ENCODE results near the gene OR10H5. TPM values are rescaled to one million over a fixed set of nuclear protein-coding genes. Genes with fewer than 3 reads are reported as not detected.

OR10H5 gene
- total and polyA plus RNA-seq, 10 of the 15 experiments (the other 5 are each of a cell fraction or from before 2014, with no cell fraction given), result not detected

DNA sequence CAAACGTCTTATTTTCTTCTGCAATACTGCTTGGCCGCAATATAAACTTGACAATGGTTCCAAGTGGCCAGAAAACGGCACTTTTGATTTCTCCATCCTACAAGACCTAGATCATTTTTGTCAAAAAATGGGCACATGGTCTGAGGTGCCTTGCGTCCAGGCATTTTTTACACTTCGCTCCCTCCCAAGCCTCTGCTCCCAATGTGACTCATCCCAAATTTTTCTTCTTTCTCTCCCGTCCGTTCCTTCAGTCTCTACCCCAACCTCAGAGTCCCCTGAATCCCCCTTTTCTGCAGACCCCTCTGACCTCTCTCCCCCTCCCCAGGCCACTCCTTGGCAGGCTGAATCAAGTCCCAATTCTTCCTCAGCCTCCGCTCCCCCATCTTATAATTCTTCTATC is 42.3 kb downstream of the OR10H5 start:
- intact Hi-C loops (cut with micrococcal nuclease; ENCODE audit: unreplicated experiment) (no loop called here), in situ Hi-C loops (cut with MboI) (no loop called here)
- ChIA-PET RAD21 (ENCODE audit: unreplicated experiment) (no interaction called here), POLR2A (no interaction called here), CTCF (no interaction called here), SMC1A (ENCODE audit: uncharacterized antibody, unreplicated experiment) (no interaction called here)
- Histone ChIP-seq H3K27me3 (replicated peaks in 1 of 2; ENCODE audit: control insufficient read depth in 2 of 2, insufficient read depth in 2 of 2, low read length in 1 of 2) (no peaks in the 10 kb centered on the region), H3K27ac (ENCODE audit: control insufficient read depth, insufficient read depth) (no peak overlapping the region), H3K9me3 (replicated peaks; ENCODE audit: control insufficient read depth, insufficient read depth, low read length) (no peaks in the 10 kb centered on the region; the same call in 2 of the 3 replicates), H3K4me2 (ENCODE audit: control insufficient read depth, insufficient read depth) (no peak overlapping the region), H2AFZ (ENCODE audit: control insufficient read depth, low read depth, low read length) (no peak overlapping the region), H3K4me3 (no peak overlapping the region), H3K36me3 (ENCODE audit: control insufficient read depth in 2 of 2, insufficient read depth in 2 of 2, low read length in 1 of 2) (no peaks in the 10 kb centered on the region), H3K79me2 (ENCODE audit: control insufficient read depth, insufficient read depth, low read length) (no peaks in the 10 kb centered on the region), H3K9ac (ENCODE audit: control insufficient read depth, insufficient read depth, low read length) (no peak overlapping the region), H4K20me1 (ENCODE audit: control insufficient read depth, insufficient read depth) (no peaks in the 10 kb centered on the region), H3K4me1 (ENCODE audit: control insufficient read depth, insufficient read depth, low read length) (no peaks in the 10 kb centered on the region)
- no TSS peak for BruUV-seq (replicated peaks)
- FAIRE-seq (no peak), DNase-seq (ENCODE audit: low read depth, low spot score) (no peak), ATAC-seq (no peak)
- WGBS (ENCODE audit: insufficient coverage, insufficient replicate concordance, low lambda C conversion rate, missing lambda C conversion rate), result 38% methylated on average over 8 of the region's 8 CpGs
- no peak for TF ChIP-seq CHD4 (IDR thresholded peaks at IDR 0.05)
- no peak for TF ChIP-seq SMAD1 (IDR thresholded peaks at IDR 0.05; ENCODE audit: low read depth, partially characterized antibody)
- TF ChIP-seq NBN (IDR thresholded peaks at IDR 0.05), result no peak
- TF ChIP-seq, protein P1, sequence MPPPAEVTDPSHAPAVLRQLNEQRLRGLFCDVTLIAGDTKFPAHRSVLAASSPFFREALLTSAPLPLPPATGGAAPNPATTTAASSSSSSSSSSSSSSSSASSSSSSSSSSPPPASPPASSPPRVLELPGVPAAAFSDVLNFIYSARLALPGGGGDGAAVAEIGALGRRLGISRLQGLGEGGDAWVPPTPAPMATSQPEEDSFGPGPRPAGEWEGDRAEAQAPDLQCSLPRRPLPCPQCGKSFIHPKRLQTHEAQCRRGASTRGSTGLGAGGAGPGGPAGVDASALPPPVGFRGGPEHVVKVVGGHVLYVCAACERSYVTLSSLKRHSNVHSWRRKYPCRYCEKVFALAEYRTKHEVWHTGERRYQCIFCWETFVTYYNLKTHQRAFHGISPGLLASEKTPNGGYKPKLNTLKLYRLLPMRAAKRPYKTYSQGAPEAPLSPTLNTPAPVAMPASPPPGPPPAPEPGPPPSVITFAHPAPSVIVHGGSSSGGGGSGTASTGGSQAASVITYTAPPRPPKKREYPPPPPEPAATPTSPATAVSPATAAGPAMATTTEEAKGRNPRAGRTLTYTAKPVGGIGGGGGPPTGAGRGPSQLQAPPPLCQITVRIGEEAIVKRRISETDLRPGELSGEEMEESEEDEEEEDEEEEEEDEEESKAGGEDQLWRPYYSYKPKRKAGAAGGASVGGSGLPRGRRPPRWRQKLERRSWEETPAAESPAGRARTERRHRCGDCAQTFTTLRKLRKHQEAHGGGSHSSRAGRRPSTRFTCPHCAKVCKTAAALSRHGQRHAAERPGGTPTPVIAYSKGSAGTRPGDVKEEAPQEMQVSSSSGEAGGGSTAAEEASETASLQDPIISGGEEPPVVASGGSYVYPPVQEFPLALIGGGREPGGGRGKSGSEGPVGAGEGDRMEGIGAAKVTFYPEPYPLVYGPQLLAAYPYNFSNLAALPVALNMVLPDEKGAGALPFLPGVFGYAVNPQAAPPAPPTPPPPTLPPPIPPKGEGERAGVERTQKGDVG (CRISPR knock-in tag; IDR thresholded peaks at IDR 0.05), result no peak
- no peak for TF ChIP-seq HCFC1 (IDR thresholded peaks at IDR 0.05; ENCODE audit: low read length)
- TF ChIP-seq NFIC (IDR thresholded peaks at IDR 0.05; ENCODE audit: low read depth, low read length), result no peak
- no peak for TF ChIP-seq POLR2A (IDR thresholded peaks at IDR 0.05; ENCODE audit: low read depth, low read length)
- TF ChIP-seq, protein P2, sequence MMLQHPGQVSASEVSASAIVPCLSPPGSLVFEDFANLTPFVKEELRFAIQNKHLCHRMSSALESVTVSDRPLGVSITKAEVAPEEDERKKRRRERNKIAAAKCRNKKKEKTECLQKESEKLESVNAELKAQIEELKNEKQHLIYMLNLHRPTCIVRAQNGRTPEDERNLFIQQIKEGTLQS (IDR thresholded peaks at IDR 0.05; ENCODE audit: borderline replicate concordance, extremely low read depth, low read depth, low read length), result no peak
- TF ChIP-seq, protein P3, sequence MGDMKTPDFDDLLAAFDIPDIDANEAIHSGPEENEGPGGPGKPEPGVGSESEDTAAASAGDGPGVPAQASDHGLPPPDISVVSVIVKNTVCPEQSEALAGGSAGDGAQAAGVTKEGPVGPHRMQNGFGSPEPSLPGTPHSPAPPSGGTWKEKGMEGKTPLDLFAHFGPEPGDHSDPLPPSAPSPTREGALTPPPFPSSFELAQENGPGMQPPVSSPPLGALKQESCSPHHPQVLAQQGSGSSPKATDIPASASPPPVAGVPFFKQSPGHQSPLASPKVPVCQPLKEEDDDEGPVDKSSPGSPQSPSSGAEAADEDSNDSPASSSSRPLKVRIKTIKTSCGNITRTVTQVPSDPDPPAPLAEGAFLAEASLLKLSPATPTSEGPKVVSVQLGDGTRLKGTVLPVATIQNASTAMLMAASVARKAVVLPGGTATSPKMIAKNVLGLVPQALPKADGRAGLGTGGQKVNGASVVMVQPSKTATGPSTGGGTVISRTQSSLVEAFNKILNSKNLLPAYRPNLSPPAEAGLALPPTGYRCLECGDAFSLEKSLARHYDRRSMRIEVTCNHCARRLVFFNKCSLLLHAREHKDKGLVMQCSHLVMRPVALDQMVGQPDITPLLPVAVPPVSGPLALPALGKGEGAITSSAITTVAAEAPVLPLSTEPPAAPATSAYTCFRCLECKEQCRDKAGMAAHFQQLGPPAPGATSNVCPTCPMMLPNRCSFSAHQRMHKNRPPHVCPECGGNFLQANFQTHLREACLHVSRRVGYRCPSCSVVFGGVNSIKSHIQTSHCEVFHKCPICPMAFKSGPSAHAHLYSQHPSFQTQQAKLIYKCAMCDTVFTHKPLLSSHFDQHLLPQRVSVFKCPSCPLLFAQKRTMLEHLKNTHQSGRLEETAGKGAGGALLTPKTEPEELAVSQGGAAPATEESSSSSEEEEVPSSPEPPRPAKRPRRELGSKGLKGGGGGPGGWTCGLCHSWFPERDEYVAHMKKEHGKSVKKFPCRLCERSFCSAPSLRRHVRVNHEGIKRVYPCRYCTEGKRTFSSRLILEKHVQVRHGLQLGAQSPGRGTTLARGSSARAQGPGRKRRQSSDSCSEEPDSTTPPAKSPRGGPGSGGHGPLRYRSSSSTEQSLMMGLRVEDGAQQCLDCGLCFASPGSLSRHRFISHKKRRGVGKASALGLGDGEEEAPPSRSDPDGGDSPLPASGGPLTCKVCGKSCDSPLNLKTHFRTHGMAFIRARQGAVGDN (IDR thresholded peaks at IDR 0.05), result no peak
- TF ChIP-seq SREBF1 (IDR thresholded peaks at IDR 0.05; ENCODE audit: low read length), result no peak
- TF ChIP-seq, protein P4, sequence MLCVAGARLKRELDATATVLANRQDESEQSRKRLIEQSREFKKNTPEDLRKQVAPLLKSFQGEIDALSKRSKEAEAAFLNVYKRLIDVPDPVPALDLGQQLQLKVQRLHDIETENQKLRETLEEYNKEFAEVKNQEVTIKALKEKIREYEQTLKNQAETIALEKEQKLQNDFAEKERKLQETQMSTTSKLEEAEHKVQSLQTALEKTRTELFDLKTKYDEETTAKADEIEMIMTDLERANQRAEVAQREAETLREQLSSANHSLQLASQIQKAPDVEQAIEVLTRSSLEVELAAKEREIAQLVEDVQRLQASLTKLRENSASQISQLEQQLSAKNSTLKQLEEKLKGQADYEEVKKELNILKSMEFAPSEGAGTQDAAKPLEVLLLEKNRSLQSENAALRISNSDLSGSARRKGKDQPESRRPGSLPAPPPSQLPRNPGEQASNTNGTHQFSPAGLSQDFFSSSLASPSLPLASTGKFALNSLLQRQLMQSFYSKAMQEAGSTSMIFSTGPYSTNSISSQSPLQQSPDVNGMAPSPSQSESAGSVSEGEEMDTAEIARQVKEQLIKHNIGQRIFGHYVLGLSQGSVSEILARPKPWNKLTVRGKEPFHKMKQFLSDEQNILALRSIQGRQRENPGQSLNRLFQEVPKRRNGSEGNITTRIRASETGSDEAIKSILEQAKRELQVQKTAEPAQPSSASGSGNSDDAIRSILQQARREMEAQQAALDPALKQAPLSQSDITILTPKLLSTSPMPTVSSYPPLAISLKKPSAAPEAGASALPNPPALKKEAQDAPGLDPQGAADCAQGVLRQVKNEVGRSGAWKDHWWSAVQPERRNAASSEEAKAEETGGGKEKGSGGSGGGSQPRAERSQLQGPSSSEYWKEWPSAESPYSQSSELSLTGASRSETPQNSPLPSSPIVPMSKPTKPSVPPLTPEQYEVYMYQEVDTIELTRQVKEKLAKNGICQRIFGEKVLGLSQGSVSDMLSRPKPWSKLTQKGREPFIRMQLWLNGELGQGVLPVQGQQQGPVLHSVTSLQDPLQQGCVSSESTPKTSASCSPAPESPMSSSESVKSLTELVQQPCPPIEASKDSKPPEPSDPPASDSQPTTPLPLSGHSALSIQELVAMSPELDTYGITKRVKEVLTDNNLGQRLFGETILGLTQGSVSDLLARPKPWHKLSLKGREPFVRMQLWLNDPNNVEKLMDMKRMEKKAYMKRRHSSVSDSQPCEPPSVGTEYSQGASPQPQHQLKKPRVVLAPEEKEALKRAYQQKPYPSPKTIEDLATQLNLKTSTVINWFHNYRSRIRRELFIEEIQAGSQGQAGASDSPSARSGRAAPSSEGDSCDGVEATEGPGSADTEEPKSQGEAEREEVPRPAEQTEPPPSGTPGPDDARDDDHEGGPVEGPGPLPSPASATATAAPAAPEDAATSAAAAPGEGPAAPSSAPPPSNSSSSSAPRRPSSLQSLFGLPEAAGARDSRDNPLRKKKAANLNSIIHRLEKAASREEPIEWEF (IDR thresholded peaks at IDR 0.05; ENCODE audit: insufficient replicate concordance, low read depth, low read length), result no peak
- no peak for TF ChIP-seq TAF1 (IDR thresholded peaks at IDR 0.05; ENCODE audit: borderline replicate concordance, low read depth, low read length)
- no peak for TF ChIP-seq MEF2A (IDR thresholded peaks at IDR 0.05; ENCODE audit: insufficient read depth, low read depth, low read length)
